Suprapubic skin (tissue), 4 donors: ENCODE measurements around the gene HEATR5A.

Experiments
- CTCF ChIP-seq, 2 donors: fragments of 200-600 bp in 1 of 2; fragments of 450-650 bp in 1 of 2; sonication (generic) in 1 of 2; IDR thresholded peaks; one replicate each; pipeline ENCODE4 v1.5.1; 2016 to 2019; ENCODE audit warnings: antibody characterized with exemption in 2 of 2, mild to moderate bottlenecking in 1 of 2, moderate library complexity in 1 of 2
- EP300 ChIP-seq: sonication (generic); formaldehyde crosslinking; IDR thresholded peaks from one replicate; pipeline ENCODE4 v1.6.1; 2017; ENCODE audit warnings: antibody characterized with exemption
- POLR2A ChIP-seq, 2 donors: fragments of 450-650 bp; IDR thresholded peaks; one replicate each; pipeline ENCODE4 v1.6.1; 2017; ENCODE audit warnings: antibody characterized with exemption in 2 of 2, mild to moderate bottlenecking in 2 of 2, moderate library complexity in 2 of 2
- POLR2AphosphoS5 ChIP-seq, 3 donors: sonication (generic); formaldehyde crosslinking; IDR thresholded peaks; one replicate each; pipeline ENCODE4 v1.6.1; 2017; ENCODE audit warnings: antibody characterized with exemption in 3 of 3

- TF ChIP-seq CTCF (IDR thresholded peaks at IDR 0.05) = no peak
- TF ChIP-seq POLR2AphosphoS5 (IDR thresholded peaks at IDR 0.05) = no peak
- TF ChIP-seq POLR2A (IDR thresholded peaks at IDR 0.05) = no peak
- TF ChIP-seq EP300 = no peak
These were observed 7.7 kb upstream of the HEATR5A start for GRCh38 chr14:31428011-31428410.
